C4-2B (cell line): ENCODE results near the gene LRP1B.

Experiments used
- CTCF ChIP-seq: fragments of 450-650 bp; conservative IDR thresholded peaks from 2 replicates; pipeline ENCODE4 v1.5.1; 2017; ENCODE audit warnings: mild to moderate bottlenecking
- ZFX ChIP-seq: fragments of 450-650 bp; IDR thresholded peaks from 2 replicates; pipeline ENCODE4 v1.6.1; 2017

- TF ChIP-seq CTCF (no peak), ZFX (no peak)
Observed at GRCh38 chr2:141125432-141125831, 1005.4 kb downstream of the LRP1B start.
